Hematopoietic multipotent progenitor cell (in vitro differentiated cells): ENCODE results near the gene HTR3A. TPM values are rescaled to one million over a fixed set of nuclear protein-coding genes. Genes with fewer than 3 reads are reported as not detected.

Experiments
- DNase-seq, 3 donors: peaks; one replicate each; pipeline ENCODE4 v3.0.0-alpha.2; 2011 to 2015; ENCODE audit warnings: low read depth in 2 of 3, low spot score in 2 of 3
- total RNA-seq: library from RNA; depleted of rRNA; stranded (reverse); fragments of >200 nt; gene quantifications from one replicate; pipeline ENCODE4 v1.2.3, GENCODE V29; 2012

Gene HTR3A
- total RNA-seq, 1 donor: under 0.01 TPM

GRCh38 chr11:113977701-113978100, 2.8 kb downstream of the HTR3A start:
- peak in 1 of 3 donors; percentile 9 for DNase-seq

GRCh38 chr11:113979431-113979830, 4.5 kb downstream of the HTR3A start:
- no peak for DNase-seq

- DNase-seq: no peak
Observed at GRCh38 chr11:113980785-113981184, 5.9 kb downstream of the HTR3A start.

GRCh38 chr11:113982306-113982705, 7.4 kb downstream of the HTR3A start:
- no peak for DNase-seq

- DNase-seq: no peak
Observed at GRCh38 chr11:113984781-113985180, 9.9 kb downstream of the HTR3A start.

GRCh38 chr11:113985906-113986305, 11.0 kb downstream of the HTR3A start:
- DNase-seq: no peak

- no peak for DNase-seq
Observed at GRCh38 chr11:113986351-113987140, 11.6 kb downstream of the HTR3A start.

- DNase-seq: no peak
Observed at GRCh38 chr11:113989381-113989780, 14.5 kb downstream of the HTR3A start.

- DNase-seq: no peak
Observed at GRCh38 chr11:113989916-113990315, 15.0 kb downstream of the HTR3A start.

- peak in 2 of 3 donors; percentile 24 to 62 for DNase-seq
Observed at GRCh38 chr11:113991170-113991569, 16.3 kb downstream of the HTR3A start.

- no peak for DNase-seq
Observed at GRCh38 chr11:113991718-113992458, 17.0 kb downstream of the HTR3A start.

GRCh38 chr11:113992459-113993110, 17.7 kb downstream of the HTR3A start:
- DNase-seq: no peak

GRCh38 chr11:113994077-113994954, 19.4 kb downstream of the HTR3A start:
- DNase-seq: peak in 2 of 3 donors; percentile 12 to 46

GRCh38 chr11:113997473-113997872, 22.6 kb downstream of the HTR3A start:
- DNase-seq: no peak

- DNase-seq: no peak
Observed at GRCh38 chr11:113998574-113998973, 23.7 kb downstream of the HTR3A start.

GRCh38 chr11:114000526-114000925, 25.6 kb downstream of the HTR3A start:
- no peak for DNase-seq

GRCh38 chr11:114001416-114001815, 26.5 kb downstream of the HTR3A start:
- DNase-seq: no peak

- no peak for DNase-seq
Observed at GRCh38 chr11:114008331-114008730, 33.4 kb downstream of the HTR3A start.

- no peak for DNase-seq
Observed at GRCh38 chr11:114010931-114011330, 36.0 kb downstream of the HTR3A start.

GRCh38 chr11:114011443-114011842, 36.5 kb downstream of the HTR3A start:
- DNase-seq: no peak
